Loucy (cell line): ENCODE measurements around the gene FMNL3.
A peak's percentile ranks its signal among the peaks of the same experiment; 100 is the strongest.

Experiments used
- H2AFZ ChIP-seq: fragments of 200-600 bp; sonication (generic); 2 replicates; pipeline ENCODE4 v1.6.0; 2016; ENCODE audit warnings: antibody characterized with exemption, mild to moderate bottlenecking, low read length, moderate library complexity
- H3F3A ChIP-seq: fragments of 200-600 bp; 2 replicates; pipeline ENCODE4 v1.6.0; 2016; ENCODE audit warnings: antibody characterized with exemption, low read depth, mild to moderate bottlenecking
- H3K27me3 ChIP-seq: fragments of 200-600 bp; sonication (generic); 2 replicates; pipeline ENCODE4 v1.6.1; 2014; ENCODE audit warnings: low read length, mild to moderate bottlenecking; ENCODE audit not compliant: insufficient read depth, poor library complexity, severe bottlenecking
- H3K36me3 ChIP-seq: fragments of 200-600 bp; sonication (generic); 2 replicates; pipeline ENCODE4 v1.6.1; 2016; ENCODE audit warnings: low read length; ENCODE audit not compliant: insufficient read depth
- H3K4me1 ChIP-seq: fragments of 200-600 bp; sonication (generic); 2 replicates; pipeline ENCODE4 v1.5.1; 2014; ENCODE audit warnings: low read length, mild to moderate bottlenecking; ENCODE audit not compliant: insufficient read depth, poor library complexity, severe bottlenecking
- H3K4me2 ChIP-seq: fragments of 200-600 bp; sonication (generic); 2 replicates; pipeline ENCODE4 v1.6.0; 2014; ENCODE audit warnings: antibody characterized with exemption, low read length, low read depth, mild to moderate bottlenecking; ENCODE audit not compliant: poor library complexity, severe bottlenecking
- H3K4me3 ChIP-seq: fragments of 200-600 bp; sonication (generic); 2 replicates; pipeline ENCODE4 v1.5.1; 2014; ENCODE audit warnings: low read length, mild to moderate bottlenecking, mixed read lengths; ENCODE audit not compliant: poor library complexity, severe bottlenecking
- H3K79me2 ChIP-seq: fragments of 200-600 bp; sonication (generic); 2 replicates; pipeline ENCODE4 v1.6.1; 2014; ENCODE audit warnings: low read length; ENCODE audit not compliant: insufficient read depth
- H3K9ac ChIP-seq: fragments of 200-600 bp; sonication (generic); 2 replicates; pipeline ENCODE4 v1.6.0; 2014; ENCODE audit warnings: mild to moderate bottlenecking, low read depth, low read length, moderate library complexity; ENCODE audit not compliant: poor library complexity, severe bottlenecking
- H3K9me2 ChIP-seq: fragments of 200-600 bp; sonication (generic); replicated peaks from 2 replicates; pipeline ENCODE4 v1.6.1; 2016; ENCODE audit warnings: low read depth, low read length, mixed read lengths
- H3K9me3 ChIP-seq: fragments of 200-600 bp; sonication (generic); 2 replicates; pipeline ENCODE4 v1.6.1; 2014; ENCODE audit warnings: mild to moderate bottlenecking, antibody characterized with exemption, low read length, low read depth; ENCODE audit not compliant: insufficient read depth
- H4K20me1 ChIP-seq: fragments of 200-600 bp; sonication (generic); 2 replicates; pipeline ENCODE4 v1.6.0; 2014; ENCODE audit warnings: antibody characterized with exemption, low read length, mild to moderate bottlenecking; ENCODE audit not compliant: insufficient read depth, poor library complexity, severe bottlenecking
- CTCF ChIP-seq: fragments of 200-600 bp; sonication (generic); conservative IDR thresholded peaks from 2 replicates; pipeline ENCODE4 v1.5.1; 2014; ENCODE audit warnings: mild to moderate bottlenecking, antibody characterized with exemption, low read length
- EZH2phosphoT487 ChIP-seq: fragments of 200-600 bp; IDR thresholded peaks from 2 replicates; pipeline ENCODE4 v1.6.1; 2018; ENCODE audit warnings: antibody characterized with exemption, mild to moderate bottlenecking, moderate library complexity, borderline replicate concordance

FMNL3 gene

GRCh38 chr12:49697808-49698207 lies 9.4 kb downstream of the FMNL3 start:
- H3K4me2 ChIP-seq, result peak overlapping the region; percentile 86
- H3K27me3 ChIP-seq, result no peaks in the 10 kb centered on the region
- TF ChIP-seq EZH2phosphoT487 (no peak), CTCF (no peak)
- no peak overlapping the region for H3K4me3 ChIP-seq
- peaks cover 16% of the 10 kb centered on the region for H3F3A ChIP-seq
- peaks cover 56% of the 10 kb centered on the region for H3K4me1 ChIP-seq
- H4K20me1 ChIP-seq, result peaks cover 8% of the 10 kb centered on the region
- H3K79me2 ChIP-seq, result peaks cover 76% of the 10 kb centered on the region
- H3K36me3 ChIP-seq, result no peaks in the 10 kb centered on the region
- H3K9me3 ChIP-seq, result no peaks in the 10 kb centered on the region
- no peak overlapping the region for H3K9ac ChIP-seq
- no peaks in the 10 kb centered on the region for H3K9me2 ChIP-seq
- H2AFZ ChIP-seq, result no peak overlapping the region

- H3F3A ChIP-seq, result peaks cover 16% of the 10 kb centered on the region
- H3K9me2 ChIP-seq, result no peaks in the 10 kb centered on the region
- H3K4me2 ChIP-seq, result peak overlapping the region; percentile 4
- H3K79me2 ChIP-seq, result peaks cover 72% of the 10 kb centered on the region
- H3K4me3 ChIP-seq, result no peak overlapping the region
- H2AFZ ChIP-seq, result no peak overlapping the region
- H4K20me1 ChIP-seq, result peaks cover 8% of the 10 kb centered on the region
- H3K36me3 ChIP-seq, result no peaks in the 10 kb centered on the region
- no peak for TF ChIP-seq EZH2phosphoT487
- no peak for TF ChIP-seq CTCF
- H3K9ac ChIP-seq, result no peak overlapping the region
- peaks cover 47% of the 10 kb centered on the region for H3K4me1 ChIP-seq
- H3K9me3 ChIP-seq, result no peaks in the 10 kb centered on the region
- H3K27me3 ChIP-seq, result no peaks in the 10 kb centered on the region
Observed at GRCh38 chr12:49696723-49697122, 10.5 kb downstream of the FMNL3 start.

- Histone ChIP-seq H3K4me3 (no peak overlapping the region), H3K27me3 (no peaks in the 10 kb centered on the region), H3K36me3 (no peaks in the 10 kb centered on the region), H3K9me2 (no peaks in the 10 kb centered on the region), H3K4me2 (no peak overlapping the region), H3K4me1 (peaks cover 58% of the 10 kb centered on the region), H2AFZ (no peak overlapping the region), H3F3A (peaks cover 8% of the 10 kb centered on the region; the same call in 1 of the 2 replicates), H4K20me1 (peaks cover 8% of the 10 kb centered on the region), H3K79me2 (peaks cover 67% of the 10 kb centered on the region), H3K9ac (no peak overlapping the region), H3K9me3 (no peaks in the 10 kb centered on the region)
- TF ChIP-seq EZH2phosphoT487, result no peak
- no peak for TF ChIP-seq CTCF
Observed at GRCh38 chr12:49693931-49694444, 13.2 kb downstream of the FMNL3 start.
